MV-4-11 (cell line): ENCODE measurements around the gene FAM78B.

ENCODE experiments used
- DNase-seq: peaks from one replicate; lab custom pipeline; 2025; lab: John Stamatoyannopoulos, UW

The FAM78B gene

GRCh38 chr1:166117776-166118175 lies 49.0 kb downstream of the FAM78B start:
- no peak for DNase-seq

- DNase-seq: no peak
Observed at GRCh38 chr1:166116026-166116425, 50.8 kb downstream of the FAM78B start.

GRCh38 chr1:166114419-166114818 lies 52.4 kb downstream of the FAM78B start:
- DNase-seq: no peak

- DNase-seq: no peak
Observed at GRCh38 chr1:166113630-166114029, 53.2 kb downstream of the FAM78B start.

- no peak for DNase-seq
Observed at GRCh38 chr1:166113031-166113430, 53.8 kb downstream of the FAM78B start.

GRCh38 chr1:166112425-166112824 lies 54.4 kb downstream of the FAM78B start:
- DNase-seq: no peak

- DNase-seq: no peak
Observed at GRCh38 chr1:166111430-166111829, 55.4 kb downstream of the FAM78B start.

GRCh38 chr1:166090244-166090643 lies 76.6 kb downstream of the FAM78B start:
- no peak for DNase-seq

- peak; percentile 38 for DNase-seq
Observed at GRCh38 chr1:166089804-166090203, 77.0 kb downstream of the FAM78B start.

GRCh38 chr1:166088572-166088955 lies 78.2 kb downstream of the FAM78B start:
- no peak for DNase-seq

GRCh38 chr1:166087734-166088571 lies 78.8 kb downstream of the FAM78B start:
- no peak for DNase-seq

GRCh38 chr1:166086113-166086883 lies 80.5 kb downstream of the FAM78B start:
- DNase-seq: no peak

GRCh38 chr1:166084613-166085012 lies 82.2 kb downstream of the FAM78B start:
- DNase-seq: no peak

- DNase-seq: no peak
Observed at GRCh38 chr1:166083887-166084286, 82.9 kb downstream of the FAM78B start.

GRCh38 chr1:166082601-166083000 lies 84.2 kb downstream of the FAM78B start:
- DNase-seq: no peak

- DNase-seq: peak; percentile 18
Observed at GRCh38 chr1:166080967-166081870, 85.6 kb downstream of the FAM78B start.

- DNase-seq: no peak
Observed at GRCh38 chr1:166080277-166080966, 86.4 kb downstream of the FAM78B start.

- no peak for DNase-seq
Observed at GRCh38 chr1:166079276-166079675, 87.5 kb downstream of the FAM78B start.

GRCh38 chr1:166073489-166073888 lies 93.3 kb downstream of the FAM78B start:
- no peak for DNase-seq

GRCh38 chr1:166069390-166069789 lies 97.4 kb downstream of the FAM78B start:
- DNase-seq: peak; percentile 9

GRCh38 chr1:166066107-166066506 lies 100.7 kb downstream of the FAM78B start:
- DNase-seq: no peak

- DNase-seq: no peak
Observed at GRCh38 chr1:166064951-166065350, 101.8 kb downstream of the FAM78B start.
